Heart left ventricle (tissue), 13 donors: Measurements from ENCODE around the gene NPAP1.

Experiments used
- POLR2A ChIP-seq, 2 donors: fragments of 450-650 bp; IDR thresholded peaks; one replicate each; pipeline ENCODE4 v1.6.1; 2017; ENCODE audit warnings: antibody characterized with exemption in 2 of 2, mild to moderate bottlenecking in 2 of 2, moderate library complexity in 2 of 2
- TF ChIP-seq, protein P1 (sequence below), 12 donors: fragments of 200-600 bp; sonication (generic) in 4 of 12; IDR thresholded peaks; one replicate each; pipeline versions ENCODE4 v1.5.0 to v1.8.0; 2018 to 2022; ENCODE audit warnings: antibody characterized with exemption in 12 of 12, mild to moderate bottlenecking in 5 of 12
- donor health status: ischemic (EF 13 %, LVEDD 7.1; RV severe dilation, severe dysfunction).
- donor health status: DM: no; HTN: yes; CAD: no.
- donor health status: DM: no; HTN: no; CAD: no.
- donor health status: ischemic (EF 25% LVEDD 6.9; RV normal size, moderate dysfunction).
- donor health status: ischemic (EF 25% LVEDD 5.7; RV mildly dilated, moderate dysfunction).
- donor health status: ischemic (EF 35%, LVEDD 5.7; RV mildly dilated, moderate dysfunction).
- donor health status: nonischemic (EF 11% LVEDD 7.7; RV severe dilation, severe dysfunction).
- donor health status: DM: yes; HTN: yes; CAD: no.
- donor health status: PGD.
- donor health status: ischemic (EF 29% LVEDD 5.4; RV normal size, mild dysfunction).
- donor health status: nonischemic (EF 23%, LVEDD 6.1; RV moderate dilation, normal function).

DNA sequence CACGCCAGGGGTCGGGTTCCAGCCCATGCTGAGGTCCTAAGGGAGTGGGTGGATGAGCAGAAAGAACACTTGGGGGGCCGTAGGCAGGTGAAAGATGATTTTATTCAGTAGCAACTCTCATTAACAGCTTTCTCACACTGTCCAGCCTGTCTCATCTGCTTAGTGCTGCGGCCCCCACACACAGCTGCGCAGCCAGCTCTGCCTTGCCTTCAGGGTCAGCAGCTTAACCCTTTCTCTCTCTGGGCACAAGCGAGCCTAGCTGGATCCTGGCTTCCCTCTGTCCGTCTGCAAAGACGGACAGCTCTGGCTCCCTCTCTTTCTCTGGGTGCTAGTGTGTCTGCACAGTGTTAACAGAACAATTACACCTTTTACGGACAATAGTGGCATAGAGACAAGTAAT is 21.3 kb downstream of the NPAP1 start:
- no peak for TF ChIP-seq POLR2A (IDR thresholded peaks at IDR 0.05)
- TF ChIP-seq, protein P1, sequence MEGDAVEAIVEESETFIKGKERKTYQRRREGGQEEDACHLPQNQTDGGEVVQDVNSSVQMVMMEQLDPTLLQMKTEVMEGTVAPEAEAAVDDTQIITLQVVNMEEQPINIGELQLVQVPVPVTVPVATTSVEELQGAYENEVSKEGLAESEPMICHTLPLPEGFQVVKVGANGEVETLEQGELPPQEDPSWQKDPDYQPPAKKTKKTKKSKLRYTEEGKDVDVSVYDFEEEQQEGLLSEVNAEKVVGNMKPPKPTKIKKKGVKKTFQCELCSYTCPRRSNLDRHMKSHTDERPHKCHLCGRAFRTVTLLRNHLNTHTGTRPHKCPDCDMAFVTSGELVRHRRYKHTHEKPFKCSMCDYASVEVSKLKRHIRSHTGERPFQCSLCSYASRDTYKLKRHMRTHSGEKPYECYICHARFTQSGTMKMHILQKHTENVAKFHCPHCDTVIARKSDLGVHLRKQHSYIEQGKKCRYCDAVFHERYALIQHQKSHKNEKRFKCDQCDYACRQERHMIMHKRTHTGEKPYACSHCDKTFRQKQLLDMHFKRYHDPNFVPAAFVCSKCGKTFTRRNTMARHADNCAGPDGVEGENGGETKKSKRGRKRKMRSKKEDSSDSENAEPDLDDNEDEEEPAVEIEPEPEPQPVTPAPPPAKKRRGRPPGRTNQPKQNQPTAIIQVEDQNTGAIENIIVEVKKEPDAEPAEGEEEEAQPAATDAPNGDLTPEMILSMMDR (IDR thresholded peaks at IDR 0.05), result no peak
